K562 (cell line): Measurements from ENCODE around the gene TBRG4. TPM values are rescaled to one million over a fixed set of nuclear protein-coding genes. Genes with fewer than 3 reads are reported as not detected.
A peak's percentile ranks its signal among the peaks of the same experiment; 100 is the strongest.

Experiments used
- ATAC-seq: fragments of 200-7000 bp; cut with Tn5 transposase; 3 replicates; pipeline ENCODE4 v1.9.1; 2020; ENCODE audit warnings: moderate library complexity
- BruUV-seq: library from RNA; stranded (reverse); fragments of 400-500 nt; replicated peaks from 2 replicates; lab custom pipeline; 2021; lab: Mats Ljungman, UMichigan
- CTCF ChIA-PET: fragments of 300-600 bp; formaldehyde crosslinking; extraction: SDS; loops from one replicate; lab custom pipeline; 2021; ENCODE audit warnings: low intra/inter-chr PET ratio; lab: Yijun Ruan, JAX
- POLR2A ChIA-PET: fragments of 300-600, 350-650 bp; sonication (Branson Sonifier 250); formaldehyde crosslinking; extraction: SDS; loops from one replicate; lab custom pipeline; 2021; ENCODE audit warnings: antibody characterized with exemption, inconsistent platforms; lab: Yijun Ruan, JAX
- DNase-seq, 4 experiments: peaks; one replicate each; pipeline versions ENCODE4 v3.0.0 to v3.0.0-alpha.2; 2011 to 2018; ENCODE audit warnings: low spot score in 3 of 4, mixed read lengths in 3 of 4; ENCODE audit errors: extremely low read depth in 1 of 4
- FAIRE-seq: peaks from 2 replicates; lab custom pipeline; 2011; peaks lifted over from hg19 to GRCh38; lab: Jason Lieb, UNC
- H2AFZ ChIP-seq: 2 replicates; pipeline ENCODE4 v1.6.0; 2011; ENCODE audit warnings: low read depth, low read length, control low read depth, inconsistent platforms
- H3K27ac ChIP-seq: fragments of 200-600 bp; 3 replicates; pipeline ENCODE4 v1.8.0; 2011; ENCODE audit warnings: low read depth, mild to moderate bottlenecking, control low read depth, inconsistent platforms, low read length, moderate library complexity, mixed read lengths; ENCODE audit errors: extremely low read depth
- H3K27me3 ChIP-seq, 2 experiments: fragments of 300-600 bp in 1 of 2; 2 replicates in 1 of 2; 3 replicates in 1 of 2; pipeline versions ENCODE4 v1.6.0 to v1.8.0; 2011; ENCODE audit warnings: inconsistent platforms in 2 of 2, low read length in 2 of 2, mild to moderate bottlenecking in 1 of 2, mixed read lengths in 1 of 2, moderate library complexity in 1 of 2; ENCODE audit not compliant: control insufficient read depth in 2 of 2, insufficient read depth in 2 of 2
- H3K36me3 ChIP-seq: fragments of 300-600 bp; 3 replicates; pipeline ENCODE4 v1.8.0; 2011; ENCODE audit warnings: mild to moderate bottlenecking, low read length, inconsistent platforms; ENCODE audit not compliant: control insufficient read depth, insufficient read depth
- H3K4me1 ChIP-seq, 2 experiments: fragments of 200-600 bp in 1 of 2; replicated peaks in 1 of 2; 2 replicates in 1 of 2; 3 replicates in 1 of 2; pipeline versions ENCODE4 v1.5.1 to v1.8.0; 2011; ENCODE audit warnings: inconsistent platforms in 2 of 2, low read length in 2 of 2, mild to moderate bottlenecking in 1 of 2, mixed read lengths in 1 of 2, moderate library complexity in 1 of 2; ENCODE audit not compliant: control insufficient read depth in 2 of 2, insufficient read depth in 2 of 2
- H3K4me2 ChIP-seq: 2 replicates; pipeline ENCODE4 v1.6.1; 2011; ENCODE audit warnings: low read length, control low read depth, inconsistent platforms, mixed read lengths; ENCODE audit not compliant: insufficient read depth
- H3K4me3 ChIP-seq: fragments of 200-600 bp; sonication (generic), shearing (Covaris generic); 2 replicates; pipeline ENCODE4 v1.5.1; 2016; ENCODE audit warnings: control low read depth, inconsistent platforms
- H3K79me2 ChIP-seq: fragments of 200-600 bp; 3 replicates; pipeline ENCODE4 v1.8.0; 2011; ENCODE audit warnings: low read length, inconsistent platforms; ENCODE audit not compliant: control insufficient read depth, insufficient read depth
- H3K9ac ChIP-seq, 2 experiments: 2 replicates each; pipeline versions ENCODE4 v1.6.0 to v1.6.1; 2011; ENCODE audit warnings: low read depth in 2 of 2, low read length in 2 of 2, control low read depth in 1 of 2, inconsistent platforms in 1 of 2, mild to moderate bottlenecking in 1 of 2, mixed read lengths in 1 of 2; ENCODE audit not compliant: insufficient read depth in 1 of 2
- H3K9me1 ChIP-seq: one replicate; pipeline ENCODE4 v1.6.0; 2011; ENCODE audit warnings: inconsistent platforms, mild to moderate bottlenecking, low read length, moderate library complexity; ENCODE audit not compliant: control insufficient read depth, insufficient read depth
- H3K9me3 ChIP-seq: replicated peaks from 2 replicates; pipeline ENCODE4 v1.5.1; 2011; ENCODE audit warnings: low read depth, low read length, inconsistent platforms; ENCODE audit not compliant: control insufficient read depth, insufficient read depth
- H4K20me1 ChIP-seq: replicated peaks from 2 replicates; pipeline ENCODE4 v1.6.1; 2011; ENCODE audit warnings: low read length, inconsistent platforms, mixed read lengths; ENCODE audit not compliant: control insufficient read depth, insufficient read depth
- BRCA1 ChIP-seq, 2 experiments: fragments of 450-650 bp in 1 of 2; sonication (generic) in 1 of 2; formaldehyde crosslinking in 1 of 2; IDR thresholded peaks; 2 replicates each; pipeline versions ENCODE4 v1.5.0 to v1.6.1; 2017 to 2020; ENCODE audit warnings: mild to moderate bottlenecking in 1 of 2, missing genetic modification reagents in 1 of 2
- CBX3 ChIP-seq, 2 experiments: IDR thresholded peaks; 1 replicate in 1 of 2; 2 replicates in 1 of 2; pipeline ENCODE4 v1.6.1; 2012; ENCODE audit warnings: inconsistent platforms in 2 of 2, low read length in 2 of 2, borderline replicate concordance in 1 of 2, control low read depth in 1 of 2
- CHD2 ChIP-seq: IDR thresholded peaks from 2 replicates; pipeline ENCODE4 v1.6.1; 2011; ENCODE audit warnings: low read depth, low read length
- FUS ChIP-seq: fragments of 200-400 bp; formaldehyde crosslinking; optimal IDR thresholded peaks from 2 replicates; pipeline ENCODE3; 2017; ENCODE audit warnings: low read depth, low read length
- HNRNPK ChIP-seq: fragments of 200-400 bp; formaldehyde crosslinking; IDR thresholded peaks from one replicate; pipeline ENCODE4 v1.6.1; 2018; ENCODE audit warnings: mild to moderate bottlenecking, low read depth, low read length; ENCODE audit not compliant: poor library complexity, severe bottlenecking
- KLF10 ChIP-seq: fragments of 250-450 bp; sonication (Bioruptor Pico); IDR thresholded peaks from 2 replicates; pipeline ENCODE4 v1.6.1; 2021; ENCODE audit warnings: matching md5 sums
- PCBP1 ChIP-seq: fragments of 200-400 bp; formaldehyde crosslinking; IDR thresholded peaks from 2 replicates; pipeline ENCODE4 v1.6.1; 2018; ENCODE audit warnings: mild to moderate bottlenecking, low read depth, low read length; ENCODE audit not compliant: poor library complexity, severe bottlenecking
- PML ChIP-seq: IDR thresholded peaks from 2 replicates; pipeline ENCODE4 v1.6.1; 2012; ENCODE audit warnings: low read length, inconsistent platforms
- POLR2AphosphoS2 ChIP-seq: IDR thresholded peaks from 2 replicates; pipeline ENCODE4 v1.6.1; 2012; ENCODE audit warnings: low read length, improper control_type of control experiment
- RBM39 ChIP-seq: fragments of 200-400 bp; formaldehyde crosslinking; optimal IDR thresholded peaks from 2 replicates; pipeline ENCODE3; 2018; ENCODE audit warnings: low read depth, low read length
- TCF7L2 ChIP-seq: fragments of 150-350 bp; IDR thresholded peaks from 2 replicates; pipeline ENCODE4 v1.6.1; 2016; ENCODE audit warnings: low read depth, mild to moderate bottlenecking, low read length, moderate library complexity
- TEAD2 ChIP-seq: fragments of 450-650 bp; IDR thresholded peaks from 2 replicates; pipeline ENCODE4 v1.6.1; 2016; ENCODE audit warnings: missing genetic modification characterization, control low read depth, missing compliant biosample characterization
- ZNF592 ChIP-seq: fragments of 450-650 bp; IDR thresholded peaks from 2 replicates; pipeline ENCODE4 v1.6.1; 2017; ENCODE audit warnings: antibody characterized with exemption, mild to moderate bottlenecking
- ZNF780A ChIP-seq: fragments of 250-450 bp; sonication (Bioruptor Pico); IDR thresholded peaks from 2 replicates; pipeline ENCODE4 v1.5.0; 2021; ENCODE audit warnings: mild to moderate bottlenecking
- WGBS: fragments of 100-300 bp; shearing (Covaris generic); methylation state at CpG from one replicate; pipeline ENCODE4 v1.1.6; 2016; ENCODE audit warnings: low coverage, mixed read lengths; ENCODE audit not compliant: insufficient coverage; ENCODE audit errors: missing lambda C conversion rate; 5-methylcytosine and 5-hydroxymethylcytosine counted together
- in situ Hi-C: fragments of 300-500 bp; cut with MboI; formaldehyde crosslinking; loops from 4 replicates; pipeline ENCODE4 v1.15.0; 2018; ENCODE audit warnings: inconsistent platforms, mixed read lengths
- intact Hi-C: fragments of 100-400 bp; cut with micrococcal nuclease; formaldehyde crosslinking; loops from 2 replicates; pipeline ENCODE4 v1.14.2; 2022
- polyA plus RNA-seq, 8 experiments: library from polyadenylated mRNA; depleted of rRNA in 4 of 8; stranded (reverse) in 5 of 8; unstranded in 3 of 8; fragments of >200 nt; fragmentation: Nextera tagmentation in 2 of 8; fragmentation: Illumina TruSeq in 1 of 8; extraction: Ambion mirVana in 2 of 8; extraction: Trizol in 1 of 8; gene quantifications; 2 replicates each; pipeline versions ENCODE4 v1.2.1 to v1.2.3, GENCODE V29; 2011 to 2014; ENCODE audit warnings: inconsistent platforms in 1 of 8, missing spikeins in 1 of 8
- total RNA-seq, 7 experiments: library from RNA; depleted of rRNA in 6 of 7; stranded (reverse); fragments of >200 nt in 6 of 7; fragmentation: Illumina TruSeq in 2 of 7; extraction: Trizol in 2 of 7; gene quantifications; 2 replicates each; pipeline versions ENCODE4 v1.2.1 to v1.2.3, GENCODE V29; 2011 to 2021; ENCODE audit warnings: low replicate concordance in 1 of 7

TBRG4 gene
- total and polyA plus RNA-seq, 9 of the 15 experiments (the other 6 are each of a cell fraction or from before 2014, with no cell fraction given): 11.2 to 322 (median 216) TPM

- no peak for TF ChIP-seq KLF10 (CRISPR knock-in tag)
- TF ChIP-seq PML: no peak
Measured at GRCh38 chr7:45084901-45085618, 26.4 kb downstream of the TBRG4 start (continued).

- Histone ChIP-seq H3K36me3 (no peaks in the 10 kb centered on the region), H4K20me1 (peaks cover 4% of the 10 kb centered on the region), H3K9me3 (no peaks in the 10 kb centered on the region), H2AFZ (no peak overlapping the region), H3K27me3 (no peaks in the 10 kb centered on the region; a peak in 1 of 5 replicates), H3K4me2 (no peak overlapping the region), H3K9me1 (no peaks in the 10 kb centered on the region), H3K27ac (no peak overlapping the region), H3K9ac (peak overlapping the region in 1 of 2 experiments; percentile 35; a peak in 2 of 4 replicates), H3K4me1 (peaks cover 0 to 60% of the 10 kb centered on the region in 2 experiments; a peak in 2 of 5 replicates), H3K4me3 (no peak overlapping the region), H3K79me2 (no peaks in the 10 kb centered on the region)
- intact Hi-C loops (no loop called here), in situ Hi-C loops (no loop called here)
- DNase-seq: no peak
- no TSS peak for BruUV-seq
- CTCF ChIA-PET: no interaction called here
- FAIRE-seq: no peak
- 26% methylated on average over 3 of the region's 5 CpGs for WGBS
- POLR2A ChIA-PET: no interaction called here
- ATAC-seq: no peak
- no peak for TF ChIP-seq RBM39
- TF ChIP-seq TCF7L2: no peak
- TF ChIP-seq CBX3 (IDR thresholded peaks at IDR 0.05; ENCODE audit: borderline replicate concordance in 1 of 2, low read length in 2 of 2): no peak
- no peak for TF ChIP-seq PCBP1
- no peak for TF ChIP-seq TEAD2 (tag)
- no peak for TF ChIP-seq POLR2AphosphoS2
- TF ChIP-seq CHD2: no peak
- no peak for TF ChIP-seq HNRNPK
- no peak for TF ChIP-seq BRCA1 (IDR thresholded peaks at IDR 0.05)
- no peak for TF ChIP-seq BRCA1 (CRISPR knock-in tag; IDR thresholded peaks at IDR 0.05)
- TF ChIP-seq FUS: no peak
- TF ChIP-seq ZNF780A (CRISPR knock-in tag): no peak
- TF ChIP-seq ZNF592: no peak
Measured at GRCh38 chr7:45084336-45084735, 27.2 kb downstream of the TBRG4 start.
